GM12873 (cell line): Measurements from ENCODE around the gene SMG6.
A peak's percentile ranks its signal among the peaks of the same experiment; 100 is the strongest.

Experiments
- TF ChIP-seq, protein P1 (sequence below): IDR thresholded peaks from 2 replicates; pipeline ENCODE4 v1.5.1; 2012; ENCODE audit warnings: low read depth, mild to moderate bottlenecking, moderate library complexity, low read length, control low read depth; ENCODE audit not compliant: insufficient read depth; ENCODE audit errors: missing control alignments

SMG6 gene

GRCh38 chr17:2297023-2297422 is 6.6 kb downstream of the SMG6 start:
- TF ChIP-seq, protein P1, sequence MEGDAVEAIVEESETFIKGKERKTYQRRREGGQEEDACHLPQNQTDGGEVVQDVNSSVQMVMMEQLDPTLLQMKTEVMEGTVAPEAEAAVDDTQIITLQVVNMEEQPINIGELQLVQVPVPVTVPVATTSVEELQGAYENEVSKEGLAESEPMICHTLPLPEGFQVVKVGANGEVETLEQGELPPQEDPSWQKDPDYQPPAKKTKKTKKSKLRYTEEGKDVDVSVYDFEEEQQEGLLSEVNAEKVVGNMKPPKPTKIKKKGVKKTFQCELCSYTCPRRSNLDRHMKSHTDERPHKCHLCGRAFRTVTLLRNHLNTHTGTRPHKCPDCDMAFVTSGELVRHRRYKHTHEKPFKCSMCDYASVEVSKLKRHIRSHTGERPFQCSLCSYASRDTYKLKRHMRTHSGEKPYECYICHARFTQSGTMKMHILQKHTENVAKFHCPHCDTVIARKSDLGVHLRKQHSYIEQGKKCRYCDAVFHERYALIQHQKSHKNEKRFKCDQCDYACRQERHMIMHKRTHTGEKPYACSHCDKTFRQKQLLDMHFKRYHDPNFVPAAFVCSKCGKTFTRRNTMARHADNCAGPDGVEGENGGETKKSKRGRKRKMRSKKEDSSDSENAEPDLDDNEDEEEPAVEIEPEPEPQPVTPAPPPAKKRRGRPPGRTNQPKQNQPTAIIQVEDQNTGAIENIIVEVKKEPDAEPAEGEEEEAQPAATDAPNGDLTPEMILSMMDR = no peak

GRCh38 chr17:2295575-2295974 is 8.0 kb downstream of the SMG6 start:
- TF ChIP-seq, protein P1 = no peak

GRCh38 chr17:2292100-2292499 is 11.5 kb downstream of the SMG6 start:
- TF ChIP-seq, protein P1 = no peak

GRCh38 chr17:2289878-2290478 is 13.6 kb downstream of the SMG6 start:
- TF ChIP-seq, protein P1 = no peak

GRCh38 chr17:2283302-2283701 is 20.3 kb downstream of the SMG6 start:
- TF ChIP-seq, protein P1 = no peak

- TF ChIP-seq, protein P1 = peak; percentile 56
Observed at GRCh38 chr17:2282297-2282873, 21.2 kb downstream of the SMG6 start.

DNA sequence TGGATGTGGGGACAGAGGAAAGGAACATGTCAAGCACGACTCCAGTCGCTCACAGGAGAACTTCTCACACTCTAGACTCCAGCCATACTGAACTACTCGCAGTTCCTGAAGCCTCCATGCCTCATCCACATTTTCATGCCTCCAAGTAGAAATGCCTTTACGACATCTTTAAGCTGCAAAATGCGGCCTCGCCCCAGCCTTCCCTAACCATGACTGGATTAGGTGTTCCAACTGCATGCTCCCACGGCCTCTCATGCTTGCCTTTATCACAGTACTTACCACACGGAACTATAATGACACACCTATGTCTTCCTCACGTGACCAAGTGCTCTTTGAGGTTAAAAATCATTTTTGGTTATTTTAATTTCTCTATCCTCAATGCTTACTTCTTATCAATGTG is 23.9 kb downstream of the SMG6 start:
- TF ChIP-seq, protein P1 = no peak
